GM08714 (cell line): ENCODE data around the gene DOCK1.

ENCODE experiments used
- H3K4me3 ChIP-seq: fragments of 200-500 bp; sonication (Bioruptor generic); 2 replicates; pipeline ENCODE4 v1.5.1; 2014; ENCODE audit warnings: mild to moderate bottlenecking, low read length, inconsistent platforms
- ZNF274 ChIP-seq: IDR thresholded peaks from 2 replicates; pipeline ENCODE4 v1.6.1; 2012; ENCODE audit warnings: mild to moderate bottlenecking, low read depth, low read length

The DOCK1 gene

GRCh38 chr10:127151541-127151940 lies 246.3 kb downstream of the DOCK1 start:
- no peak overlapping the region for H3K4me3 ChIP-seq
- TF ChIP-seq ZNF274, result no peak

DNA sequence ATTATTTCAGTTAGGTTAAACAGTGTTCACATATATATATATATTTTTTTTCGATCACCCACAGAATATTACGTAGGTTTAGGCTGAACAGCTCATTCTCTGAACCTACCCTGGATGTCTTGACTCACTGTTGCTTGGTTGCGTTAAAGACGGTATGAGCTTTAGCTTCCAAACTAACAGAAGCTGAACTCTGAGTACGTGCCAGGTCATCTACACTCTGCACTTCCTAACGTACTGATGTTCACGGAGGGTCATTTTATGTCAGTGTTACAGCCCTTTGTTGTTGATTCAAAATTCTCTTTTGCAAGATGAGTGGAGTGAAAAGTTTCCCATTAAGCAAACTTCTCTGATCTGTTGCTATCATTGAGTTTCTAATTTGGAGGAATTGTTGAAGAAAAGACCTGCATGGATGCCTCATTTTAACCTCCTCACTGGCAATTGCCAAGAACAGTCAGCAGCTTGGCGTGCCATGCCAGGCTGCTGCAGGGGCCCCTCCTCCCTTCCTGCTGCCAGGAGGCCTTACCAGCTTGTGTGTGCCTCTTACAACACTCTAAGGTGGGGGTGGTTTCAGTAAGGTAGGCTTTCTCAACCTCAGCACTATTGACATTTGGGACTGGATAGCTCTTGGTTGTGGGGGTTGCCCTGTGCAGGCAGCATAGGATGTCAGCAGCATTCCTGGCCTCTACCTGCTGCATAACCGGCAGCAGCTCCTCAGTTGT lies 246.9 kb downstream of the DOCK1 start:
- no peak overlapping the region for H3K4me3 ChIP-seq

DNA sequence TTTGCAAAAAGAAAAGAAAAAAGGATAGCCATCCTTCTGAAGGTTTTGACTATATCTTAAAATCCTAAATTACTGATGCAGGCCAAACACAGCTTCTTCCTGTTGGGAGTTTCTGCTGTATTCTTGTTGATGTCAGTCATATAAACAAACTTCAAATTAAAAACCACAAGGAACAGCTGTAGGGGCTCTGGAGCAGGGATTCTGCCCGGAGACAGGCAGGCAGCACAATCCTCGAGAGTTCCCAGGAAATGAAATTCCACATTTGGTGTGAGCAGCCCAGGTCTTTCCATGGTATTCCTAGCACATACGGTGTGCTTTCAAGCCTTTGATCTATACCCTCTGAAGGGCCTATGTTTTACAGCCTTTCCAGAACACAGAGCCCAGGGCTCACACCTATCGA lies 248.0 kb downstream of the DOCK1 start:
- no peak overlapping the region for H3K4me3 ChIP-seq
- no peak for TF ChIP-seq ZNF274

More for the DNA sequence above, 246.9 kb downstream of the DOCK1 start:
- TF ChIP-seq ZNF274, result no peak

- H3K4me3 ChIP-seq, result no peak overlapping the region
- no peak for TF ChIP-seq ZNF274
These were observed 249.8 kb downstream of the DOCK1 start for GRCh38 chr10:127154831-127155620.

DNA sequence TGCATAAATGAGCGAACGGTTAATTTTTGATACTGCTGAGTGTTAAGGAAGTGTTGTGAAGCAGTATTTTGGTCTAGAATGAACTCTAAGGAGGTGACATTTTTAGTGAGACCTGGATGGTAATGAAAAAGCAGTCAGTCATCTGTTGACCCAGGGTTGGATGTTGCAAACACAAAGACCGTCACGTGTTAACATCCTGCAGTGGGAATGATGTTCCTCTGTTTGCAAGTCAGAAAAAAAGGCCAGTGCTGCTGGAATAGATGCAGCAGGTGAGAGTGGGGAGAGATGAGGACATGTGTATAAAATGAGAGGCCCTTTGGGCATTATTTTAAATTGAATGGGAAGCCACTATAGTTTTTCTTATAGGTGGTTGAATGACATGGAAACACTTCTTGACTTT lies 251.9 kb downstream of the DOCK1 start:
- H3K4me3 ChIP-seq, result no peak overlapping the region
- TF ChIP-seq ZNF274, result no peak

- no peak for TF ChIP-seq ZNF274
- H3K4me3 ChIP-seq, result no peak overlapping the region
These were observed 252.4 kb downstream of the DOCK1 start for GRCh38 chr10:127157506-127158200.

DNA sequence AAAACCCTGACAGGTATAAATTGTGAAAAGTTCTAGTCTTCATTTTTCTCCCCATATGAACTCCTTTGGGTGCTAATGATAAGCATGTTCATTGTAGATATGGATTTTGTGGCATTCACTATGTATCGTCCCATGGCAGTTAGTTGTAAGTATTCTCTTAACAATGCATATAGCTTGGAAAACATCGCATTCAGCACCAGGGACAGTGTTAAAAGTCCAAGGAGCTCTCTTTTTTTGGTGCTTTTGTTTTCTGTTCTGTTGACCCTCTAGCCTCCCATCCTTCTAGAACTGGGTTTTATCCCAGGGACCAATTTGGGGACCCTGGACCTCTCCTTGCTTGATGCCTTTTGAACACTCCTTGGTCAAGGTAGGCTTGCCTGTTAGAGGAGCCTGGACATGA lies 253.4 kb downstream of the DOCK1 start:
- H3K4me3 ChIP-seq, result no peak overlapping the region
- no peak for TF ChIP-seq ZNF274

DNA sequence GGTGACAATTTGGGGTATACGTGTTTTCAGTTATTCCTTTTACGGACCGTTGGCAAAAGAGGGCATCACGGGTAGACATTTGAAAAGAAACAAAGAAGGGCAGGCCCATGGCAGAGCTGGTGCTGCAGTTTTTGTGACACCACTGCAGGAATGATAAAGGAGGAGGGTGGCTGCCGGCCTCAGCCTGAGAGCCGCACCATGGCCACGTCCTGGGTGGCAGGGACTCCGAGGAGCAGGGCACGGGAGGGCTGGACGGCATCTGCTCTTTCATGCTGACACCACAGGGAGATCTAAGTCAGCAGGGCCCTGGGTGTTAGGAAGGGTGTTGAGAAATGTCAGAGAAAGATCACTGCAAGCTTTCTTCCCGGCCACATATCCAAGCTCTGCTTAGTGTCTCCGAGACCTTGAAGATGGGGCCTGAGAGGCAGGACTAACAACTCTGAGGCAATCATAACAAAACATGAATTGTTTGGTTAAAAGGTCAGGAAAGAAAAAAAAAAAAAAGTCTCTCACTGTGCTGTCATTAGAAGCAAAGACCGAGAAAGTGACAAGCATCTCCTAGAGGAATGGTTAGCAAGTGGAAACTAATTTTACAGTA lies 254.5 kb downstream of the DOCK1 start:
- no peak overlapping the region for H3K4me3 ChIP-seq
- TF ChIP-seq ZNF274, result no peak

GRCh38 chr10:127161482-127161881 lies 256.3 kb downstream of the DOCK1 start:
- H3K4me3 ChIP-seq, result no peak overlapping the region
- no peak for TF ChIP-seq ZNF274

- H3K4me3 ChIP-seq, result no peak overlapping the region
- no peak for TF ChIP-seq ZNF274
These were observed 257.6 kb downstream of the DOCK1 start for GRCh38 chr10:127162841-127163240.

DNA sequence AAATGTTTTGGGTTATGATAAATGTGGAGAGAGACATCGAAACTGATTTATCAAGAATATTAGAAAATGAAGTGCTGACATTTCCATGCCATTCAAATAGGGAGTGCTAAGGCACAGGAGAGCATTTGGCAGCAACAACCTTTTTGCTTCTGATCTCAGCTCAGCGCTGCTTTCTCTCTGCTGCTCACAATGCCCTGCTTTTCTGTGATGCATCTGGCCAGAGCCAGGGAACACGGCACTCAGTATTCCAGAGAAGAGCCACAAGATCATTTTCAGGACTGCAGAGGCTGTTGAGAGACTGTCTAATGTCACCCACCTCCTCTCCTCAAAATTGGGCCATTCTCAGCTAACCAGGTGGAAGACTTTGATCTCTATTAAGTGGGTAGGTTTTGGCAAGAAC lies 263.0 kb downstream of the DOCK1 start:
- TF ChIP-seq ZNF274, result no peak
- no peak overlapping the region for H3K4me3 ChIP-seq

GRCh38 chr10:127174866-127175265 lies 269.6 kb downstream of the DOCK1 start:
- no peak for TF ChIP-seq ZNF274
- no peak overlapping the region for H3K4me3 ChIP-seq

GRCh38 chr10:127175357-127176110 lies 270.3 kb downstream of the DOCK1 start:
- no peak for TF ChIP-seq ZNF274
- no peak overlapping the region for H3K4me3 ChIP-seq

- no peak overlapping the region for H3K4me3 ChIP-seq
- TF ChIP-seq ZNF274, result no peak
These were observed 271.4 kb downstream of the DOCK1 start for GRCh38 chr10:127176649-127177048.
